ENCODE data around the gene FGFR4.
A peak's percentile ranks its signal among the peaks of the same experiment; 100 is the strongest.

FGFR4 gene

DNA sequence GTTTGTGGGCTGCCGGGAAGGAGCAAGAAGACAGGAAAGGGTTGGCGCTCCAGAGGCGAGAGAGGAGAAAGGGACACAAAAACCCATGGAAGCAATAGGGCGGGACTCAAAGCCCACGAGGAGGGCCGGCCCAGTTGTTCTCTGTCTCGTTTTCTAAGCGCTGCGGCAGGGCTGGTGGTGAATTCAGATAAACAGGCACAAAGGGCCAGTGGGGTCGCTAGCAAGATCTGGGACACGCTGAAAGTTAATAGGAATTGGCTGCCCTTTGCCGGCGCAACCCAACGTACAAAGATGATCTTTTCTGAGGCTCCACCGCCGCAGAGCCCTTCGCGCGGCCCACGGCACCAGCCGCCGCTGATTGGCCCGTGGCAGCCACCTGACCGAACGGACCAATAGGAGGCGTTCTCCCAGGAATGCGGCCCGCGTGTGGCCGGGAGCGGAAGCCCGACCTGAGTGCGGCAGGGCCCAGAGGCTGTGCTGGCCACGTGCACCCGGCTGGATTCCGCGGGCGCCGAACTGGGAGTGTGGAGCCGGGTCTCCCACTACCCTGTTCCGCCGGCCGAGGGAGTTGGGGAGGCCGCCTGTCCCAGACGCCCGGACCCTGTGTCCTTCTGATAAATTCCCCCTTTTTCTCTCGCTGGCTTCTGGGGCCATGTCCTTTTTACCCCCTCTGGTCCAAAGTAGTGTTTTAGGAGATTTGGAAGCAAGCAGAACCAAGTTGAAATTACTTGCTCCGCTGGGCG lies 30.1 kb downstream of the FGFR4 start:
- peak; percentile 73 for DNase-seq (ENCODE audit: low spot score)
- TF ChIP-seq, protein P1, sequence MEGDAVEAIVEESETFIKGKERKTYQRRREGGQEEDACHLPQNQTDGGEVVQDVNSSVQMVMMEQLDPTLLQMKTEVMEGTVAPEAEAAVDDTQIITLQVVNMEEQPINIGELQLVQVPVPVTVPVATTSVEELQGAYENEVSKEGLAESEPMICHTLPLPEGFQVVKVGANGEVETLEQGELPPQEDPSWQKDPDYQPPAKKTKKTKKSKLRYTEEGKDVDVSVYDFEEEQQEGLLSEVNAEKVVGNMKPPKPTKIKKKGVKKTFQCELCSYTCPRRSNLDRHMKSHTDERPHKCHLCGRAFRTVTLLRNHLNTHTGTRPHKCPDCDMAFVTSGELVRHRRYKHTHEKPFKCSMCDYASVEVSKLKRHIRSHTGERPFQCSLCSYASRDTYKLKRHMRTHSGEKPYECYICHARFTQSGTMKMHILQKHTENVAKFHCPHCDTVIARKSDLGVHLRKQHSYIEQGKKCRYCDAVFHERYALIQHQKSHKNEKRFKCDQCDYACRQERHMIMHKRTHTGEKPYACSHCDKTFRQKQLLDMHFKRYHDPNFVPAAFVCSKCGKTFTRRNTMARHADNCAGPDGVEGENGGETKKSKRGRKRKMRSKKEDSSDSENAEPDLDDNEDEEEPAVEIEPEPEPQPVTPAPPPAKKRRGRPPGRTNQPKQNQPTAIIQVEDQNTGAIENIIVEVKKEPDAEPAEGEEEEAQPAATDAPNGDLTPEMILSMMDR (IDR thresholded peaks at IDR 0.05; ENCODE audit: extremely low read depth, missing control alignments): no peak

DNA sequence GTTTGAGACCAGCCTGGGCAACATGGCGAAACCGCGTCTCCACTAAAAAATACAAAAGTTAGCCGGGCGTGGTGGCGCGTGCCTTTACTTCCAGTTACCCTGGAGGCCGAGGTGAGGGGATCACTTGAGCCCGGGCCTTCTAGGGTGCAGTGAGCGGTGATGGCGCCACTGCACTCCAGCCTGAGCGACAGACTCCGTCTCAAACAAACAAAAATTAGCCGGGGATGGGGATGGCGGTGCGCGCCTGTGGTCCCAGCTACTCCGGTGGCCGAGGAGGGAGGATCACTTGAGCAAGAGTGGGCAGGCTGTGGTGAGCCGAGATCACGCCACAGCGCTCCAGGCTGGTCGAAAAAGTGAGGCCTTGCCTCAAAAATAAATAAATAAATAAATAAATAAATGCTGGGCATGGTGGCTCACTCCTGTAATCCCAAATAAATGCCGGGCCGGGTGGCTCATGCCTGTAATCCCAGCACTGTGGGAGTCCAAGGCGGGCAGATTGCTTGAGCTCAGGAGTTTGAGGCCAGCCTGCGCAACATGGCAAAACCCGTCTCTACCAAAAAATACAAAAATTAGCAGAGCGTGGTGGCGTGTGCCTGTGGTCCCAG lies 30.8 kb downstream of the FGFR4 start:
- TF ChIP-seq, protein P1 (IDR thresholded peaks at IDR 0.05; ENCODE audit: extremely low read depth, missing control alignments): no peak

DNA sequence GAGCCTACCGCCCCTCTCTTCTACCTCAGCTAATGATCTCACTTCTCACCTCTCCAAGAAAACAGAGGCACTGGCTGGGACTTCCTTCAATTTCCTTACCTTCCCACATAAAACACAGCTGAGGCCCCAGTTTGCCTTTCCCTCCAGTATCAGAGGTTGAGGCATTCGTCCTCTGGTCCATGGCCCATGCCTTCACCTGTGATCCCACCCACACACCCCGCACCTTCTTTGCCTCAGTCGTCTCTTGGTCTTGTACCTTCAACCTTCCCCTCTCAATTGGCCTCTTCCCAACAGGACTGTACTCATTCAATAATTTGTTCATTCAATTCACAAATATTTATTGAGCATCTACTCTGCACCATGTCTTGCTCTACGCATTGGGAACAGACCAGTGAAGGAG lies 35.9 kb downstream of the FGFR4 start:
- TF ChIP-seq, protein P1 (IDR thresholded peaks at IDR 0.05; ENCODE audit: extremely low read depth, missing control alignments): no peak
- no peak for DNase-seq (ENCODE audit: low spot score)

More for the DNA sequence above, 30.8 kb downstream of the FGFR4 start:
- DNase-seq (ENCODE audit: low spot score): no peak

DNA sequence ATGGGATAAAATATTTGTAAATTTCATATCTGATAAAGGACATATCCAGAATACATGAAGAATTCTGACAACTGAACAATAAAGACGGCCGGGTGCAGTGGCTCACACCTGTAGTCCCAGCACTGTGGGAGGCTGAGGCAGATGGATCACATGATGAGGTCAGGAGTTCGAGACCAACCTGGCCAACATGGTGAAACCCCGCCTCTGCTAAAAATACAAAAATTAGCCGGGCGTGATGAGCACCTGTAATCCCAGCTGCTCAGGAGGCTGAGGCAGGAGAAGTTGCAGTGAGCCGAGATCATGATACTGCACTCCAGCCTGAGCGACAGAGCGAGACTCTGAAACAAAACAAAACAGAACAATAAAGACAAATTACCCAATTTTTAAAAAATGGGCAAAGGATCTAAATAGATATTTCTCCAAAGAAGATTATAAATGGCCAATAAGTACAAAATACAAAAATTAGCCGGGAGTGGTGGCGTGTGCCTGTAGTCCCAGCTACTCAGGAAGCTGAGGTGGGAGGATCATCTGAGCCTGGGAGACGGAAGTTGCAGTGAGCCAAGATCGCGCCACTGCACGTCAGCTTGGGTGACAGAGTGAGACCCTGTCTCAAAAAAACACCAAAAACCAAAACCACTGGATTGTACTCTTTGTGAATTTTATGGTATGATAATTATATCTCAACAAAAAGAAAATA lies 37.2 kb downstream of the FGFR4 start:
- TF ChIP-seq, protein P1 (IDR thresholded peaks at IDR 0.05; ENCODE audit: extremely low read depth, missing control alignments): no peak
- no peak for DNase-seq (ENCODE audit: low spot score)

DNA sequence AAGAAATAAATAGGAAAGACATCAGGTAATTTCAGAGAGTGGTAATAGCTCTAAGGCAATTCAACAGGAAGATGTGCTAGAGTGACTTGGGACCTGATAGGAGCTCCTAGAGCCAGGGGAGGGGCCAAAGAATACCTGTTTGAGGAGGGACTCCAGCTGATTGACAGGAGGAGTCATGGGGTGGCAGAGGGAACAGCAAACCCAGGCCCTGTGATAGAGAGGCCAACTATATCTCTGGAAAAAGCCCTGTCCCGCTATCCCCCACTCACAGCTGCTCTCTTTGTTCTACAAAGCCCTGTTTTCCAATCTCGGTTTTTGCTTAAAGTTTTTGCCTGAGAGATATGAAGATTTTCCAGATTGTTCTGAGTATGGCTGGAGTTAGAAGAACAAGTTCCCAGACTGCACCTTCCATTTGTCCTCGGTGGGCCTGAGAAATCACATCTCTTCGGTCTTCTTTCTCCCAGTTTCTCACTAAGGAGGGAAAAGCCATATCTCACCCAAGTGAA lies 37.8 kb downstream of the FGFR4 start:
- DNase-seq (ENCODE audit: low spot score): peak; percentile 67
- TF ChIP-seq, protein P1 (IDR thresholded peaks at IDR 0.05; ENCODE audit: extremely low read depth, missing control alignments): no peak

DNA sequence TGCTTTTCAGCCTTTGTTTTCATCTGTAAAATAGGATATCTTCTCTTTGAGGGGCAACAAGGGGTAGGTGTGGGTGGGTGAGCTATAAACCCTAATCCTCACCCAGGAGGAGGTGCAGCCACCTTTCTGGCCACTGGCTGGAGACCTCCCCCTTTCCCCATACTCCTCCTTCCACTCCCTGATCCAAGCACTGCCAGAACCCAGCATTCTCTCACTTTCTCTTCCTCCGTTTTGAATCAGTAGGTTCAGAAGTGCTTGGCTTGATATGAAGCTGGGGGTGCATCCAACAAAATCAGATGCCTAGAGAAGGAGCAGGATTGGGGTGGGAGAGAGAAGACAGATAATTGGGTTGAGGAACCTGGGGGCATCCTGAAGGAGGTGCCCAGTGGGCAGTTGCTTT lies 40.1 kb downstream of the FGFR4 start:
- TF ChIP-seq, protein P1 (IDR thresholded peaks at IDR 0.05; ENCODE audit: extremely low read depth, missing control alignments): no peak
- no peak for DNase-seq (ENCODE audit: low spot score)

DNA sequence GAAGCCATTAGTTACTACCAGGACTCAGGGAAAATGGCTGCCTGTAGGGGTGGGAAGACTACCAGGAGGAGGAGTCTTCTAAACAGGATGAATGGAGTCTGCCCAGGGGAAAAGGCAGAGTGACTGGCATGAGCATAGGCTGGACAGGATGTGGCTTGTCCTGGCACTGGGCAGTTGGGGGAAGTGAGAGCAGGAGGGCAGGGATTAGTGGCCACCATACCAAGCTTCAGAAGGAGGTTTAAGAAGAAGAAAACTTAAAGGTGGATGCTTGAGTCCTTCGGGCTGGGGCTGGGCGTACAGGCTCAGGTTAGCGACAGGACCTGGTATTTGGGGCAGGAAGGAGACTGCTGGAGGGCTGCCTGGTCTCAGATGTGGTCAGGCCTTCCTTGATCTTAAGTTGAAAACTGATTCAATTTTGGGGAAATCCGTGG lies 41.9 kb downstream of the FGFR4 start:
- DNase-seq (ENCODE audit: low spot score): peak; percentile 4
- TF ChIP-seq, protein P1 (IDR thresholded peaks at IDR 0.05; ENCODE audit: extremely low read depth, missing control alignments): no peak

Measured in GM20000 (cell line).